ENCODE data around the gene RAB37.

Gene RAB37

DNA sequence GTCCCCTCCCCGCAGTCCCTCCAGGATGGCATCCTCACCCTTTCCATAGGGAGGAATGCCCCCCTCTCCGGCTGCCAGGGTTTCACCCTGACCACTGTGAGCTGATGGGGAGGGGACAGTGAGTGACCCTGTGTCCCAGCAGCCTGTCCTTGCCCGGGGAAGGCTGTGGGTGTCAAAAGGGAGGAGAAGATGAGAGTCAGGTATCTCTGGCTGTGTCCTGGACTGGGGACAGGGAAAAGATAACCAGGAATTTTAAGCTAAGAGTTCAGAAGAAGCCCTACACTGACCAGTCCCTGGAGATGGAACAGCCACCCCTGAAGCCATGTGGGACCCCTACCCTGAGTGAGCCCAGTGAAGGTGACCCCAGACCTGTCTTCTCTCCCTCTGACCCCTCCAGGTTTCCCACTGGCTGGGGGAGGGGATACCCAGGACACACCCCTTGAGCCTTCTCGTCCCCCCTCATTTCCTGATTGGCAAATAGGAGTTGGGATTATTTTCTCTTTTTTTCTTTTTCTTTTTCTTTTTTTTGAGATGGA, 27.8 kb downstream of the RAB37 start:
- no peak for DNase-seq

- no peak for DNase-seq
These were observed 29.4 kb downstream of the RAB37 start for GRCh38 chr17:74766413-74766812.

- no peak for DNase-seq
These were observed 30.1 kb downstream of the RAB37 start for GRCh38 chr17:74767111-74767516.

DNA sequence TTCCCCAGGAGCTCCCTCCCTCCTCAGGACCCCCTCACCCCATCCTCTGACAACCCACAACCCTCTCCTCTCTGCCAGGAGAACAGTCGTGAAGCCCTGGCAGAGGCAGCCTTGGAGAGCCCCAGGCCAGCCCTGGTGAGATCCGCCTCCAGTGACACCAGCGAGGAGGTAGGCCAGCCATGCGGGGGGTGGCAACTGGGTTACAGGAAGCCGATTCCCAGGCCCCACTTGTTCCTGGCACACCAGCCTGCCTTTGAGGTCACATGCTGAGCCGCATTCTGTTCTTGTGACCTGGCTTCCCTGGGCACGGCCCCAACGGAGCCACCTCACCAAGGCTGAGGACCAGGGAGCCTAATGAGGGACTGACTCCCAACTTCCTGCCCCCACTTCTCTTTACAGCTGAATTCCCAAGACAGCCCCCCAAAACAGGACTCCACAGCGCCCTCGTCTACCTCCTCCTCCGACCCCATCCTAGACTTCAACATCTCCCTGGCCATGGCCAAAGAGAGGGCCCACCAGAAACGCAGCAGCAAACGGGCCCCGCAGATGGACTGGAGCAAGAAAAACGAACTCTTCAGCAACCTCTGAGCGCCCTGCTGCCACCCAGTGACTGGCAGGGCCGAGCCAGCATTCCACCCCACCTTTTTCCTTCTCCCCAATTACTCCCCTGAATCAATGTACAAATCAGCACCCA, 31.2 kb downstream of the RAB37 start:
- DNase-seq: no peak

DNA sequence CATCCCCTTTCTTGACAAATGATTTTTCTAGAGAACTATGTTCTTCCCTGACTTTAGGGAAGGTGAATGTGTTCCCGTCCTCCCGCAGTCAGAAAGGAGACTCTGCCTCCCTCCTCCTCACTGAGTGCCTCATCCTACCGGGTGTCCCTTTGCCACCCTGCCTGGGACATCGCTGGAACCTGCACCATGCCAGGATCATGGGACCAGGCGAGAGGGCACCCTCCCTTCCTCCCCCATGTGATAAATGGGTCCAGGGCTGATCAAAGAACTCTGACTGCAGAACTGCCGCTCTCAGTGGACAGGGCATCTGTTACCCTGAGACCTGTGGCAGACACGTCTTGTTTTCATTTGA, 31.7 kb downstream of the RAB37 start:
- DNase-seq: no peak

DNA sequence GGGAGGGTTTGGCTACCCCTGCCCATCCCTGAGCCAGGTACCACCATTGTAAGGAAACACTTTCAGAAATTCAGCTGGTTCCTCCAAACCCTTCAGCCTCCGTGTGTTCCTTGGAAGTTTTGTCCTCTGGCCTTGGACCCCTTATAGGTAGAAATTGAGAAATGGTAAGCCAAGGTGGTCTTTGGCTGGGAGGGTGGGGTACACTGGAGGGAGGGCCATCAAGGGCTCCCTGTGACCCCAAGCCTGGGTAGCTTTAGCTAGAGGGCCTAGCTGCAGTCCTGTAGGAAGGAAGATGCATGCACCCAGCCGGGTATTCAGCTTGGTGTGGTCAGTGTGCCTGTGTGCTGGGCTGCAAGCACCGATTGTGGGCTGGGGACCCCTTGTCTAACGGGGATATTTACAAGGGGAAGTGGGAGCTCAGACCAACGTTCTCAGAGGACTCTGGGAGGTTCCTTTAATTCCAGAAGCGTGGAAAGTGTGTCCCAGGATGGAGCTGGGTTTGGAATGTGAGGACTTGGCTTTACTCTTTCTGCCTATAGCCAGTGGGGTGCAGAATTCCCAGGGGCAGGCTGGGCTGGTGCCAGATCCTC, 32.3 kb downstream of the RAB37 start:
- no peak for DNase-seq

DNA sequence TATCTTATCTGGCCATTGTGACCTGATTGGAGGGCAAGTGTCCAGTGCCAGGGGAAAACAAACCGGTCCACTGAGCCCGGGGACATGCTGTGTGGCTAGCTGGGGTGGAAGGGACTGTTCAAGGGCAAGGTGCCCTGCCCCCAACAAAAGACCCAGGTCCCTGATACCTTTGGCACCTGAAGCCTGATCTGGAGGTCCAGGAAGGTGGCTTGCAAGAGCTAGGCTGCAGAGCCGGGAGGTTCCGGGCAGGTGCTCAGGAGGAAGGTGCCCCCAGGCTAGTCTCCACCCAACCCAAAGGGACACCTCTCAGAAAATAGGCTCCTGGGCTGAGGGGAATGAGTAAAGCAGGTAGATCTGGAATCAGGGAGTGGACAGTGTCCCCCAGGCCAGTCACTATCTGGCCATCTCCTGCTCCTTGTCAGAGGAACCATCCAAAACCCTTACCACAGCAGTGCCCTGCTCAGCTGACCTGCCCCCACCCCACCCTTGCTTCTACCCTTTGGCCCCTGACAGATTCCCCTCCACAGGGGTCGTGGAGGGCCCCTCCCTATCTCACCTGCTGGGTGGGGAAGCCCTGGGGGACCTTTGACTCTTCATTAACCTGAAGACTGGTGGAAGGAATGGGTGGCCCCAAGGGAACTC, 32.9 kb downstream of the RAB37 start:
- no peak for DNase-seq

GRCh38 chr17:74770498-74771318, 33.7 kb downstream of the RAB37 start:
- peak; percentile 67 for DNase-seq

DNA sequence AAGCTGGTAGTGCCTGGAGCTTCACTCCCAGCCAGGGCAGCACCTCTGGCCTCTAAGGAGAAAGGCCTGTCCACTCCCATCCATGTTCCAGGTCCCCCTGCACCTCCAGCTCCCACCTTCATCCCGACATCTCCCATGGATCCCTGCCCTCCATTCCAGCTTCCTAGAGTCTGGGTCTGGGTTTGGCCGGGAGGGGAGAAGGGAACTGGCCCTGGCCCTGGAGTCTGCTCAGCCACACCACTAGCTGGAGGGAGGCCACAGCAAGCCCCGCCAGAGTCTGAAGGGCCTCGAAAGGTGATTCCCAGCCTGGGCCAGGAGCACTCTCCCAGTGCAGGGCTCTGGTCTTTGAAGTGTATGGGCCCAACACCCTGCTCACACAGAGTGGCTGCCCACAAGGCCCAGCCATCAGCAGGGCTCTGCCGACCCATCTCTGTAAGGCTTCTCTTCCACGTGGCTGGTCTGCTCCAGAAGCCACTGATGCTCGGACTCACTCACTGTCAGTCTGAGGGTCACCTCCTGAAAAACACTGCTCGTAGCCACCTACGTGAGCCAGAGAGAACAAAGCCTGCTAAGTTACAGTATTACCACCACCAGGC, 34.4 kb downstream of the RAB37 start:
- no peak for DNase-seq

GRCh38 chr17:74772053-74772452, 35.0 kb downstream of the RAB37 start:
- no peak for DNase-seq

DNA sequence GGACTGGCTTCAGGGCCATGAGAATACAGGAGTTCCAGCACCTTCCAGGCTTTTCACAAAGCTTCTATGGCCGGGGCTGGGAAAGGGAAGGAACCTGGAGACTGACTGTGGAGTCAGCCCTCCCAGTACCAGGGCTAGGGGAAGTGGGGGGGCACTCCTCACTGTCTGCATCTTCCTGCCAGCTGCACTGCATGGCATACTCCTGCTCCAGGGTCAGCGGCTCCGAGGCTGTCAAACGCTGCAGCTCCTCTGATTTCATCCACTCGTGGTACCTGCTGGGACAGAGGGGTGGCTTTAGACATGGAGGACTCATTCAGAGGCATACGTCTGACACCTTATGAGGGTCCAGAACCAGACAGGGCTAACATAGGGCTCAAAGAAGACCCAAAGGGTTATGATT, 36.4 kb downstream of the RAB37 start:
- DNase-seq: no peak

- no peak for DNase-seq
These were observed 36.8 kb downstream of the RAB37 start for GRCh38 chr17:74773871-74774286.

- no peak for DNase-seq
These were observed 38.5 kb downstream of the RAB37 start for GRCh38 chr17:74775409-74776043.

- peak; percentile 100 for DNase-seq
These were observed 39.2 kb downstream of the RAB37 start, which contains the start of gene NAT9 for GRCh38 chr17:74776044-74776962. Gene NAT9 (minus strand): TSS chr17:74776345. CDS start chr17:74775698, 647 bp downstream.

GRCh38 chr17:74776990-74777389, 39.9 kb downstream of the RAB37 start:
- no peak for DNase-seq

- no peak for DNase-seq
These were observed 41.0 kb downstream of the RAB37 start for GRCh38 chr17:74777901-74778515.

DNA sequence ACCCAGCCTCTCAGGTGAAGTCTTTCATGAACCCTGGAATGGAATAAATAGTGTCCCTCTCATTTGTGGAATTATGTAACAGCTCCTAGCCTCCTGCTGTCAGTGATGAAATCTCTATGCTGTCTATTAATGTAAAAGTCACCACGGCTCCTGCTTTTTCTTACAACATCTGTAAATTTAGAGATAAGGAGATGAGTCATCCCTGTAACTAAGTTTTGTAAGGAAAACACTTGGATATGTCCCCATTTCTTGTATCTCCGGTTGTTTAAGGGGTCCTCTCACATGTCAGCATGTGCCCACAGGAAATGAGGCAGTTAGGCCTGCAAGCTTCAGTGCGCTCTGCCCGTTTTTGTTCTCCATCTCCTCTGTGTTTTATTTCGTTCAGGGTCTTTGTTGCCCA, 41.9 kb downstream of the RAB37 start:
- DNase-seq: no peak

- DNase-seq: no peak
These were observed 42.4 kb downstream of the RAB37 start for GRCh38 chr17:74779501-74779900.

GRCh38 chr17:74779948-74780400, 42.9 kb downstream of the RAB37 start:
- DNase-seq: peak; percentile 41

DNA sequence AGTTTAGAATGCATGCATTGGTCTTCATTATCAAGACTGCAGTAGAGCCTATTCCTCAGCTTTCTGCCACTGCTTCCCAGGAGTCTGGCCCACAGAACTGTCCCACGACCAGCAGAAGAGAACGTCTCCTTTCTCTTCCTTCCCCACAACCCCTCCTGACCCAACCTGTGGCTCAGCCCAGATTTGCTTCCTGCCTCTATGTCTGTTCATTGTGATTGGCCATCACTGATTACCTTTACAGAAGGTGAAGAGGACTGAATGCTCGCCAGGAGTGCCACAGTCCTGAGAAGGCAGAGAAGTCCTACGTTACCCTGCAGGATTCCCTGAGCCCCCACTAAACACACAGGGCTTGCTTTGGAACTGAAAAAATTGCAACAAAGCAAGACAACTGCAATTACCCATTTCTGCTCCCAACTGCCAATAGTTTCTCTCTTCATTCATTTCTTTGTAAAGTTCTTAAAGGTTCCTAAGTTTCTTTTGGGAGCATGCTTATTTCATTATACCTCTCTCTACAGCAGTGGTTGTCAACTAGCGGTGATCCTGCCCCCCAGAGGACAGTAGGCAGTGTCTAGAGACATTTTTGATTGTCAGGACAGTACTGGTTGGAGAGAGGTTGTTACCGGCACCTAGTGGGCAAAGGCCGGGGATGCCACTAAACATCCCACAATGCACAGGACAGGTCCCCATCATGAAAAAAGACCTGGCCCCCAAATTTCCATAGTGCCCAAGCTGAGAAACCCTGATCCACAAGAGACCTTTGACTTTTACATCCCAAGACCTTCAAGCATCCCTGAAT, 43.6 kb downstream of the RAB37 start:
- DNase-seq: no peak
